ENCODE data around the gene RPS6KA4. TPM values are rescaled to one million over a fixed set of nuclear protein-coding genes. Genes with fewer than 3 reads are reported as not detected.

The RPS6KA4 gene
- total RNA-seq, 1 experiment from 2014 or later, result 148 TPM

DNA sequence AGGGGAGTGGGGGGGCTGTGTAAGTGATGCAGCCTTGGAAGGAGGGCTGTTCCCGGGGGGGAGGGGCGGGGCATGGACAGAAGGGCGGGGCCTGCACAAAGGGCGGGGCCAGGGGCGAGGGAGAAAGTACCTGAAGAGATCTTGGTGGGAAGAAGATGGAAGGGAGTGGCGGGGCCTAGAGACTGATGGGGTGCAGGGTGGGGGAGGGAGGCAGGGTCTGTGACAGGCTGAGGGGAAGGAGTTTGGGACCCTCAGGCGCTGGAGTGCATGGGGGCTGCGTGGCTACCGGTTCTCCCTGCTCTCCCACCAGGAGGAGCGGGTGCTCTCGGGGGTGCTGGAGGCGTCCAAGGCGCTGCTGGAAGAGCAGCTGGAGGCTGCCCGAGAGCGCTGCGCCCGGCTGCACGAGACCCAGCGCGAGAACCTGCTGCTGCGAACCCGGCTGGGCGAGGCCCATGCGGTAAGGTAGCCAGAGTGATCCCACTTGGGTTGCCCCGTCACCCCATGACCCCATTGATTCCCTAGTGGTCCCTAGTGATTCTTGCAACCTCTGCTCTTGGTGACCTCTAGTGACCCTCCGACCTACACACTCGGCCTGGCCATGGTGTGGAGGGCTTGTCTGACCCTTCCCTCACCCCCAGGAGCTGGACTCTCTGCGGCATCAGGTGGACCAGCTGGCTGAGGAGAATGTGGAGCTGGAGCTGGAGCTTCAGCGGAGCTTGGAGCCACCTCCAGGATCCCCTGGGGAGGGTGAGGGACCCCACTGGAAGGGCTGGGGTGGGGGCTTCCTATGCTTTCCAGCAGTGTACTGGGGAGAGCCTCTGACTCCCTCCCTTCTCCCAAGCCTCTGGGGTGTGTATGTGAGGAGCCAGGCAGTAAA, 15.9 kb upstream of the RPS6KA4 start:
- intact Hi-C loops (cut with micrococcal nuclease), result no loop called here
- Histone ChIP-seq H3K9me2 (replicated peaks; ENCODE audit: low read length) (no peaks in the 10 kb centered on the region), H4K20me1 (ENCODE audit: low read length) (no peaks in the 10 kb centered on the region), H3K27me3 (ENCODE audit: low read length) (no peaks in the 10 kb centered on the region), H3K36me3 (ENCODE audit: low read depth, low read length) (no peaks in the 10 kb centered on the region), H3K9me3 (ENCODE audit: low read length) (no peaks in the 10 kb centered on the region), H2AFZ (ENCODE audit: low read length) (peak overlapping the region; percentile 84), H3K9ac (ENCODE audit: low read length) (no peak overlapping the region), H3K79me2 (ENCODE audit: low read length) (no peaks in the 10 kb centered on the region), H3K27ac (ENCODE audit: low read length) (no peak overlapping the region), H3F3A (ENCODE audit: low read length, unreplicated experiment) (no peaks in the 10 kb centered on the region), H3K4me1 (ENCODE audit: insufficient read depth, low read length) (peaks cover 12% of the 10 kb centered on the region), H3K4me2 (ENCODE audit: low read length) (peak overlapping the region; percentile 87), H3K4me3 (ENCODE audit: low read length) (peak overlapping the region; percentile 65)
- ChIA-PET POLR2A (ENCODE audit: unreplicated experiment) (interaction anchor here (0.6 to 0.7 kb wide), 3 partner anchors 12 to 1679 kb away, joined by 3 to 7 read pairs (median 4); partner anchors contain the start of genes PRDX5 and TRMT112), CTCF (interaction anchor here (0.6 to 1.5 kb wide), 8 partner anchors 10 to 204 kb away, joined by 3 to 27 read pairs (median 6); partner anchors contain the start of genes PRDX5 and TRMT112)
- TF ChIP-seq, protein P1, sequence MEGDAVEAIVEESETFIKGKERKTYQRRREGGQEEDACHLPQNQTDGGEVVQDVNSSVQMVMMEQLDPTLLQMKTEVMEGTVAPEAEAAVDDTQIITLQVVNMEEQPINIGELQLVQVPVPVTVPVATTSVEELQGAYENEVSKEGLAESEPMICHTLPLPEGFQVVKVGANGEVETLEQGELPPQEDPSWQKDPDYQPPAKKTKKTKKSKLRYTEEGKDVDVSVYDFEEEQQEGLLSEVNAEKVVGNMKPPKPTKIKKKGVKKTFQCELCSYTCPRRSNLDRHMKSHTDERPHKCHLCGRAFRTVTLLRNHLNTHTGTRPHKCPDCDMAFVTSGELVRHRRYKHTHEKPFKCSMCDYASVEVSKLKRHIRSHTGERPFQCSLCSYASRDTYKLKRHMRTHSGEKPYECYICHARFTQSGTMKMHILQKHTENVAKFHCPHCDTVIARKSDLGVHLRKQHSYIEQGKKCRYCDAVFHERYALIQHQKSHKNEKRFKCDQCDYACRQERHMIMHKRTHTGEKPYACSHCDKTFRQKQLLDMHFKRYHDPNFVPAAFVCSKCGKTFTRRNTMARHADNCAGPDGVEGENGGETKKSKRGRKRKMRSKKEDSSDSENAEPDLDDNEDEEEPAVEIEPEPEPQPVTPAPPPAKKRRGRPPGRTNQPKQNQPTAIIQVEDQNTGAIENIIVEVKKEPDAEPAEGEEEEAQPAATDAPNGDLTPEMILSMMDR (conservative IDR thresholded peaks at IDR 0.05; ENCODE audit: low read depth, low read length), result no peak
- TF ChIP-seq EZH2 (IDR thresholded peaks at IDR 0.05; ENCODE audit: low read length, unreplicated experiment), result no peak
- no peak for TF ChIP-seq EZH2phosphoT487 (IDR thresholded peaks at IDR 0.05; ENCODE audit: borderline replicate concordance, low read length)
- ATAC-seq (peak; percentile 1; the same call in 1 of the 2 replicates), DNase-seq (no peak)
- no TSS peak for BruUV-seq (replicated peaks)

DNA sequence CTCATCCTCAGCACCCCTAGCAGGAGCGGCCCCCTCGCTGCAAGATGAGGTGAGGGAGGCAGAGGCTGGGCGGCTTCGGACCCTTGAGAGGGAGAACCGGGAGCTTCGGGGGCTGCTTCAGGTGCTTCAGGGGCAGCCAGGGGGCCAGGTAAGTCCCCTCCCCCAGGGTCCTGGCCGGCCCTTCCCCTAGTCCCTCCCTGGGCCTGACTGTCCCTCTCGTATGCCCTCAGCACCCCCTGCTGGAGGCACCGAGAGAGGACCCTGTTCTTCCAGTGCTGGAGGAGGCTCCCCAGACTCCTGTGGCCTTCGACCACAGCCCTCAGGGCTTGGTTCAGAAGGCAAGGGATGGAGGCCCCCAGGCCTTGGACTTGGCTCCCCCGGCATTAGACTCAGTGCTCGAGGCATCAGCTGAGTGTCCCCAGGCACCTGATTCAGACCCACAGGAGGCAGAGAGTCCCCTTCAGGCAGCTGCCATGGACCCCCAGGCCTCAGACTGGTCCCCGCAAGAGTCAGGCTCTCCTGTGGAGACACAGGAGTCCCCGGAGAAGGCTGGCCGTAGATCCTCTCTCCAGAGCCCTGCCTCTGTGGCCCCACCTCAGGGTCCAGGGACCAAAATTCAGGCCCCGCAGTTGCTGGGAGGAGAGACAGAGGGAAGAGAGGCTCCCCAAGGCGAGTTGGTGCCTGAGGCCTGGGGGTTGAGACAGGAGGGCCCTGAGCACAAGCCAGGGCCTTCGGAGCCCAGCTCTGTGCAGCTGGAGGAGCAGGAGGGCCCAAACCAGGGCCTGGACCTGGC, 15.0 kb upstream of the RPS6KA4 start:
- Histone ChIP-seq H3K4me3 (ENCODE audit: low read length) (no peak overlapping the region), H2AFZ (ENCODE audit: low read length) (no peak overlapping the region), H3K79me2 (ENCODE audit: low read length) (no peaks in the 10 kb centered on the region), H4K20me1 (ENCODE audit: low read length) (no peaks in the 10 kb centered on the region), H3K27ac (ENCODE audit: low read length) (no peak overlapping the region), H3K4me2 (ENCODE audit: low read length) (no peak overlapping the region), H3K27me3 (ENCODE audit: low read length) (no peaks in the 10 kb centered on the region), H3K9ac (ENCODE audit: low read length) (no peak overlapping the region), H3K36me3 (ENCODE audit: low read depth, low read length) (no peaks in the 10 kb centered on the region), H3K9me2 (replicated peaks; ENCODE audit: low read length) (no peaks in the 10 kb centered on the region), H3F3A (ENCODE audit: low read length, unreplicated experiment) (no peaks in the 10 kb centered on the region), H3K4me1 (ENCODE audit: insufficient read depth, low read length) (peaks cover 12% of the 10 kb centered on the region), H3K9me3 (ENCODE audit: low read length) (no peaks in the 10 kb centered on the region)
- TF ChIP-seq, protein P1 (conservative IDR thresholded peaks at IDR 0.05; ENCODE audit: low read depth, low read length), result peak; percentile 49
- no peak for TF ChIP-seq EZH2phosphoT487 (IDR thresholded peaks at IDR 0.05; ENCODE audit: borderline replicate concordance, low read length)
- no TSS peak for BruUV-seq (replicated peaks)
- ATAC-seq, result no peak
- CTCF ChIA-PET, result no interaction called here
- intact Hi-C loops (cut with micrococcal nuclease), result no loop called here
- POLR2A ChIA-PET (ENCODE audit: unreplicated experiment), result no interaction called here
- peak; percentile 30 for DNase-seq

Measured in PC-3 (cell line).